A673 (cell line): ENCODE data around the gene HELZ2.

ENCODE experiments used
- CTCF ChIP-seq: fragments of 300-800, 200-600 bp; sonication (generic); conservative IDR thresholded peaks from 2 replicates; pipeline ENCODE4 v1.5.1; 2017; ENCODE audit warnings: low read depth, mild to moderate bottlenecking, antibody characterized with exemption, low read length, moderate library complexity, mixed read lengths
- EZH2 ChIP-seq: fragments of 200-600 bp; sonication (generic); IDR thresholded peaks from 2 replicates; pipeline ENCODE4 v1.6.1; 2017; ENCODE audit warnings: borderline replicate concordance, low read depth, mild to moderate bottlenecking, mixed read lengths, antibody characterized with exemption, low read length; ENCODE audit not compliant: poor library complexity, severe bottlenecking

DNA sequence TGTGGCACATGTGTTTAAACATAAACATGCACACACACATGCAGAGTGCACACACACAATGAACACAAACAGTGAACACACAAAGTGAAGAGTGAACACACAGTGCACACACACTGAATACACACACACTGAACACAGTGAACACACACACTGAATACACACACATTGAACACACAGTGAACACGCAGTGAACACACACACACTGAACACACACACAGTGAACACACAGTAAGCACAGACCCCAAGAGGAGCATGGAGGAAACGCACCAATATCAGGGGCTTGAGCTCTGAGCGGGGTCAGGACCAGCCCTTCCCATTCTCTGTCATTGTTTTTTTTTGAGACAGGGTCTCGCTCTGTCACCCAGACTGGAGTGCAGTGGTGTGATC lies 17.1 kb upstream of the HELZ2 start:
- TF ChIP-seq CTCF (no peak), EZH2 (no peak)
